IPS-NIHi11 (cell line): ENCODE data around the gene SAMD13.
A peak's percentile ranks its signal among the peaks of the same experiment; 100 is the strongest.

Source experiments
- DNase-seq: peaks from one replicate; pipeline ENCODE4 v3.0.0; 2012; ENCODE audit warnings: mixed read lengths, low spot score

Gene SAMD13

DNA sequence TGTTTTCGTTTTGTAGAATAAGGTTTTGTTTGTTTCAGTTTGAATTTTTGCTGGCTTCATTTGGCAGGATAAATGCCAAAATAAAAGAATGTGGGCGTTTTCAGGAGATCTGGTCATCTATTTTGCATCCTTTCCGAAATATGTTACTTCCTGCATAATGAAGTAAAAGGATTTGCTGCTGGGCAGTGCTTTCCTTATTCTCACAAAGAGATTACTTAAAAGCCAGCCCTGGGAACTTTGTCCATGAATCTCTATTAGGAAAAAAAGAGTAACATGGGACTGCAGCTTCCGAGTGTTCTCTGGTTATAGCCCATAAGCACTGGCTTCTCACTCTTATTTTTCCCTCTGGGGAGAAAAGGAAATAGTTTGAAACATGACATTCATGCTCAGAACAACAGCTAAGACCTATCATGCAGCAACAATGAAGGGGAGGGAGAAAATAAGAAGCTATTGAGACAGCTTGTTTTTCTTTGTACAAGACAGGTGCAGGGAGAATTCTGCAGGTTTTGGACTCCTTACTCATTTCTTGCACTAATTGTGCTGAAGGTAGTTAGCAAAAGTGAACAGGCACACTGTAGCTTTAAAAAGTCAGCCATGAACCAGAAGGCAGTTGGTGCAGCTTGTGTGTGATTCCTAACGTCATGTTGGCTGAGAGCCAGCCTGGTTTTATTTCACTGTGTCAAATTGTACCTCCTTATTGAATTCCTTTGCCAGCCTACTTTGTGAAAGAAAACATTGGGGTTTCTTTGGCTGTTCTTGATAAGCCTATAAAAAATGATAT lies at the start of gene SAMD13:
Gene SAMD13, plus strand, starts transcription at position 705 of the 781 bp plus-strand sequence. CDS start 1,527 bp downstream, outside the sequence.
- DNase-seq, result peak; percentile 42

- DNase-seq, result no peak
Observed at GRCh38 chr1:84253036-84253435, 48.5 kb upstream of the SAMD13 start.

DNA sequence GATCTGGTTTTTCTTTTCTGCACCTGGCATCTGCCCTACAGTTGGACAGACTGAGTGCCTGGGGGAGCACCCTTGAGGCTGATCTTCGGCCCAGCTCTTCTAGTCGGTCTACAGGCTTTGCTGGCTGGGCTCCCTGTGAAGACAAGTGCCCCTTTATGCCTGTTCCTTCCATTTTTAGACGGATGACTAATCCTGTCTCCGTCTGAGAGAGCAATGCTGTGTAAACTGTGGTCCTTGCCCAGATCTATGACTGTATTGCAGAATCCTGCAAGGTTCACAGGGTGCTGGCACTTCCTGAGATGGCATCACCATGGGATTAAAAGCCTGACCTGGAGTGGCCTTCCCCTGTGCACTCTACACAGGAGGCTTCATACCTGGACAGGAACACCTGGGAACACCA lies 47.6 kb upstream of the SAMD13 start:
- peak; percentile 16 for DNase-seq

DNA sequence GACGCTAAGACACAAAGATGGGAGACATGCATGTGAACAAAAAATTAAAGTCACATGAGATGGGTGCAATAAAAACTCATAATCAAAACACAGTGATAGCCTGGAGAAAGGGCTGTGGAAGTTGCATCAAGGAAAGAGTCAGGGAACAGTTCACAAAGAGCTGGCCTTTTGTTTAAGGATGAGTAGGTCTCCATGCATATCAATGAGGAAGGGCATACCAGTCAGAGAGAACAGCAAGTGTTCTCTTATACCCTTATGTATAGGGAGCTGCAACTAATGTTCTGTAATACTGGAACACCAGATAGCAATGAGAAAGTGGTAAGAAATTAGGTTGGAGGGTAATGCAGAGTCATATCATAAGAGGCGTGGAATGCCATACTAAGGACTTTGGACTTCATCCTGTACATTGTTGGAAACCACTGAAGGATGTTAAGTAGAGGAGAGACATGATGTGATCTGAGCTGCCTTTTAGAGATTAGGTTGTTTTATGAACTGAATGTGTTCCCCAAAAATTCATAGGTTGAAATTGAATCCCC lies 46.7 kb upstream of the SAMD13 start:
- no peak for DNase-seq

GRCh38 chr1:84255582-84255981 lies 45.9 kb upstream of the SAMD13 start:
- DNase-seq, result no peak

- no peak for DNase-seq
Observed at GRCh38 chr1:84257617-84258016, 43.9 kb upstream of the SAMD13 start.

DNA sequence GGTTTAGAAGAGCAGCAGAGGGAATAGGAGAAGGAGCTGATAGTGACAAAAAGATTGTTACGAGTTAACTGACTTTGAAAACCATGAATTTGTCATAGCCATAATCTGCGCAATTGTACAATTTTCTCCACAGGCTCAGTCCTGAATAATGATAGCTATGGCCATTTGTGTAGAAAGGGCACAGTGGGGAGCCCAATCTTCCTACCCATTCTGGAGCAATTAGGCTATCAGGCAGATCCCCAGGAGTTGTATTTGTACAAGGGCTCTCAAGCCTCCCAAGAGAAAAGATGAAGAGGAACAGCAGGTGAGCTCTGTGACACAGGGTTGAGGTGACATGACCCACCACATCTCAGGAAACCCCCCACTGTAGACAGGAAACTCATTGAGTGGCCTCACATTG lies 42.1 kb upstream of the SAMD13 start:
- DNase-seq, result no peak

GRCh38 chr1:84259989-84260388 lies 41.5 kb upstream of the SAMD13 start:
- DNase-seq, result no peak

DNA sequence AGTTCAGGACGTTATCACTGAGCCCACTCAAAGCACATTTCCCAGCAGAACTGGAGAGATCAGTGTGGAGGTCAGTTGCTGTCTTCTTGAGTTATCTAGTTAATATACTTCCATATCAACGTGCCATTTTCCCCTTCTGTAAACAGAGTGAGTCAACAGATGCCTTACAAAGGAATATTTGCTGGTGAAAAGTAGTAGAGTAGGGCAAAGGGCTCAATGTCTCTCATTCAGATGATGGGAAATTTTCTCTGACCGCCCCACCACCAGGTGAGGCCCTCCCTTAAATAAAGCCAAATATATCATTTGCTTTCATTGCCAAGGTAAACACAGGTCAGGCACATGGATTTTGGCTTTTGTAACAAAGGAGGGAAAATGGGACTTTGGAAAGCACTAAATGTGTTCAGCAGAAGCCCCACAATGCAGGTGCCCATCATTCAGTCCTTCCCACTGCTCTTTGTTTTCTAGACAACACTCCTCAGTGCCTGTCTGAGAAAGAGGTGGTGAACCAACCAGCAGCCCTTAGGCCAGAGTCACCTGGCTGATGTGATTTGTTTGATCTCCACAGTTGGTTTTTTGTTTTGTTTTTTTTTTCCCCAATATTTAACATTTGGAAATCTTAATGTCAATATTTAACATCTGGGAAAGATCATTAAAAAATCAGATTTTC lies 40.5 kb upstream of the SAMD13 start:
- no peak for DNase-seq

- DNase-seq, result no peak
Observed at GRCh38 chr1:84264961-84265360, 36.5 kb upstream of the SAMD13 start.

GRCh38 chr1:84265867-84266266 lies 35.6 kb upstream of the SAMD13 start:
- no peak for DNase-seq

DNA sequence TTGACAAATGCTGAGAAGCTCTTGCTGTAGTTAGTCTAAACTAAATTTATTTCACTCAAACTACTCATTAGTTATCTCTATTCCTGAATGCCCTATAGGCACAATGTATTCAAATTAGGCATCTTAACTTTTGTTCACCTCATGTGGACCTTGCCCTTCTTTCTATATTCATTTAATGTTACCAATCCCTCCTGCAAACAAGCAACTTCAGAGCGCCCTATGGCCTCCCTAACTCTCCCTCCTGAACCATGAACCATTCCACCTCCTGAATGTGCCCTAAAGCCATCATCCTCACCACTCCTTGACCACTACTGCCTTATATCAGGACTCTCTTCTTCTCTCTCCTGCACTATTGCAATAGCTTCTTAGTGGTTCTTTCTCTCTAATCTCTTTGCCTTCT lies 34.8 kb upstream of the SAMD13 start:
- DNase-seq, result no peak

DNA sequence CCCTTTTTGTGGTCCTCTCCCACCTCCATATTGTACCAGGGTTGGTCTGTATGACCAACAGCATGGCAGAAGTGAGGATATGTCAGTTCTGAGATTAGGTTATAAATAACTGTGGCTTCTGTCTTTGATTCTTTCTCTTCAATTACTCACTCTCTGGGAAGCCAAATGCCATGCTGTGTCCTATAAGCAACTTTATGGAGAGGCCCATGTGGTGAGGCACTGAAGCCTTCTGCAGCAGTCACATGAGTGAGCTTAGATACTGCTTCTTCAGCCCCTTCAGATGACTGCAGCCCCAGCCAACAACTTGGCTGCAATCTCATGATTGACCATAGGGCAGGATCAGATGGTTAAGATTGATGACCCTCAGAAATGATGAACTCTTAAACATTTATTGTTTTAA lies 34.0 kb upstream of the SAMD13 start:
- no peak for DNase-seq

DNA sequence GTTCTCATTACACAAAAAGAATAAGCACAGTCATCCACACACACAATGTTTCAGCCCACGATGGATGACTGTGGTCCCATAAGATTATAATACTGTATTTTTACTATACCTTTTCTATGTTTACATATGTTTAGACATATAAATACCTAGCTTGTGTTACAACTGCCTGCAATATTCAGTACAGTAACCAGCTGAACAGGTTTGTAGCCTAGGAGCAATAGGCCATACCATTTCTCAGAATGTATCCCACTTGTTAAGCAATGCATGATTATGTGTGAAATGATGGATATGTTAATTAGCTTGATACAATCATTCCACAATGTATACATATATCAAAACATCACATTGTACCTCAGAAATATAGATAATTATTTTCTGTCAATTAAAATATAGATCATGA lies 33.2 kb upstream of the SAMD13 start:
- no peak for DNase-seq

- DNase-seq, result no peak
Observed at GRCh38 chr1:84269306-84269705, 32.2 kb upstream of the SAMD13 start.

DNA sequence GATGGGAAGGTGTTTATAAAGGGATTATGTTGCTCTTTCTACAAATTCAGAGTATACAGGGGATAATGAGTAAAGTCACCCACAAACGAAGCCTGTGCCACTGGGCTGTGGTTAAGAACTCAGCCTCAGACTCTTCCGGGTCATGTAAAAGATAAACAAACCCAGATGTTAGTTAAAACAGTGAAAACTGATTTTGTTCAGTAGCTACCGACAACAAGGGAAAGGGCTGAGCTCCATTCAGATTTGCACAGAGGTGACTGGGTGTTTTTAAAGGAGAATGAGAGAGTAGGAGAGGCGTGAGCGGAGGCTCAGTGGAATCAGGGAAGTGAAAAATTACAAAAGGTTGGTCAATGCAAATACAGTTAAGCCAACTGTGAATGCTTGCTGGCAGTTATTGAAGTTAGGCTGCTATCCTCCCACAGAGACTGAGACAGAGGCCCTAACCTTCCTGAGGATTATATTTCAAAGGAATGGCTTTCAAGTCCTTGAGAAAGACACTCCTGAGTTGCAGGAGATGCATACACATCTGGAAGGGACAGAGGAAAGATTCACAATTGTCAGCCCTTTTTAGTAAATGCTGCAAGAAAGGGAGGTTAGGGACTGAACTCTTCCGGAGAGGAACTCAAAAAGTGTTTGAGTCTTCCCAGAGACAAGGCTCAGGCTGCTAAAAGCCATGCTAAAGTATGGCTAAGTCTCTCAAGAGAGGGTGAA lies 29.9 kb upstream of the SAMD13 start:
- peak; percentile 21 for DNase-seq

DNA sequence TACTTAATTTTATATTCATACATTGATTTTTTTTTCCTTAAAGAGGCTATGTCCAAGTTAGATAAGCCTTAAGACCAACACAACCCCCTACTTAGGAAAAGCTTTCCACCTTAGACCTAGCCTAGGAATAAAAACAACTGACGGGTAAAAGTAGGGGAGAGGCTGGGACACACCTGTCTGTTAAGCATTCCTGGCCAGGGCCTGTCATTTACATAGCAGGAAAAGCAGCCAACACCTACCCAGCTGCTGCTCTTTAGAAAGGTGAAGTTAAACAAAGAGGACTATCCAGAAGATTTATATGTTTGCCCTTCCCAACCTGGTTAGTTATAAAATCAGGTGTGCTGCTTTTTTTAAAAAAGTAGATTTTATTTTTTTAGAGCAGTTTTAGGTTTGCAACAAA lies 29.1 kb upstream of the SAMD13 start:
- peak; percentile 55 for DNase-seq

DNA sequence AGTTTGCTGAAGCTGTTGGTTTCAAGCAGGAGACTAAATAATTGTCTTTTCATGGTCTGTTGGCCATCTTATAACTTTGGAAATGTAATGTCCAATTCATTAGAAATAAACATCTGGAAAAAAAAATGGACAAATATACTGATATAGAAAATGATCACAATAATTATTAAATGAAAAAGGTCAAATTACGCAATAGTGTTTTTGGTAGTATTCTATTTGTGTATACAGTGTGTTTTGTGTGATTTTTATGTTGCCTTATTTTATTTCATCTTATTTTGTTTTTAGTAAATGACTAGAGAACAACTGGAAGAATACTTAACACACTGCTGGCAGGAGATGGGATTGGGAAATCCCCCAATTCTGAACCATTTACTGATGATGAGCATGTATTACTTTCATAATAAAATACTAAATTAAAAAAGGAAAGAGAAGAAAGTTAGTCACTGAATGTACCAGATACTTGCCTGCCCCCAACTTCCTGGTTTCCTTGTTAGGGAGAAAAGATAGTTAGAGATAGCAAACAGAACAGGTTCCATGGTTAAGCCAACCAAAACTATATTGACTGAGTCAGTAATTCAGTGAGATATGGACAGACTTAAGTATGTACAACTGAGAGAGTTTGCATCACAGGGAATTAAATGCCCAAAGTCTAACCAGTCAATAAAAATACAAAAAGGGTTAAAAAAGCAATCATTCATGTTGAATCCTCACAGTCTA lies 24.0 kb upstream of the SAMD13 start:
- no peak for DNase-seq

GRCh38 chr1:84278905-84279304 lies 22.6 kb upstream of the SAMD13 start:
- DNase-seq, result no peak

GRCh38 chr1:84280912-84281311 lies 20.6 kb upstream of the SAMD13 start:
- DNase-seq, result no peak

- DNase-seq, result no peak
Observed at GRCh38 chr1:84282780-84283333, 18.7 kb upstream of the SAMD13 start.

- no peak for DNase-seq
Observed at GRCh38 chr1:84283381-84283780, 18.1 kb upstream of the SAMD13 start.
